HEK293 (cell line): ENCODE results near the gene APOBEC3F.

Source experiments
- HOXA7 ChIP-seq: sonication (generic); formaldehyde crosslinking; IDR thresholded peaks from 2 replicates; pipeline ENCODE4 v1.8.1; 2022; ENCODE audit warnings: missing genetic modification reagents, borderline replicate concordance
- IKZF3 ChIP-seq: fragments of 450-650 bp; IDR thresholded peaks from 2 replicates; pipeline ENCODE4 v1.5.0; 2018; ENCODE audit warnings: missing biosample characterization, mild to moderate bottlenecking, missing genetic modification characterization, moderate library complexity
- KLF1 ChIP-seq: fragments of 450-650 bp; formaldehyde crosslinking; IDR thresholded peaks from 2 replicates; pipeline ENCODE4 v1.5.1; 2016; ENCODE audit warnings: missing biosample characterization, missing genetic modification characterization
- PRDM2 ChIP-seq: fragments of 450-650 bp; formaldehyde crosslinking; IDR thresholded peaks from 2 replicates; pipeline ENCODE4 v1.5.1; 2016; ENCODE audit warnings: missing biosample characterization, missing genetic modification characterization, borderline replicate concordance
- TRIM28 ChIP-seq: IDR thresholded peaks from 2 replicates; pipeline ENCODE4 v1.6.1; 2011; ENCODE audit warnings: low read length, control low read depth, borderline replicate concordance
- WT1 ChIP-seq: fragments of 450-650 bp; formaldehyde crosslinking; IDR thresholded peaks from 2 replicates; pipeline ENCODE4 v1.5.1; 2016; ENCODE audit warnings: missing biosample characterization, missing genetic modification characterization
- ZBTB17 ChIP-seq: fragments of 450-650 bp; formaldehyde crosslinking; IDR thresholded peaks from 2 replicates; pipeline ENCODE4 v1.5.1; 2016; ENCODE audit warnings: missing biosample characterization, missing genetic modification characterization
- ZBTB20 ChIP-seq: fragments of 450-650 bp; formaldehyde crosslinking; IDR thresholded peaks from 2 replicates; pipeline ENCODE4 v1.5.1; 2016; ENCODE audit warnings: missing biosample characterization, missing genetic modification characterization
- ZBTB6 ChIP-seq: fragments of 450-650 bp; formaldehyde crosslinking; IDR thresholded peaks from 2 replicates; pipeline ENCODE4 v1.5.1; 2017; ENCODE audit warnings: missing biosample characterization, missing genetic modification characterization
- ZBTB8A ChIP-seq: fragments of 450-650 bp; formaldehyde crosslinking; IDR thresholded peaks from 2 replicates; pipeline ENCODE4 v1.5.1; 2016; ENCODE audit warnings: missing biosample characterization, missing genetic modification characterization
- ZNF114 ChIP-seq: fragments of 450-650 bp; formaldehyde crosslinking; IDR thresholded peaks from 2 replicates; pipeline ENCODE4 v1.5.0; 2017; ENCODE audit warnings: missing biosample characterization, missing genetic modification characterization
- ZNF121 ChIP-seq: fragments of 450-650 bp; formaldehyde crosslinking; IDR thresholded peaks from 2 replicates; pipeline ENCODE4 v1.5.1; 2016; ENCODE audit warnings: missing biosample characterization, missing genetic modification characterization
- ZNF175 ChIP-seq: fragments of 450-650 bp; formaldehyde crosslinking; IDR thresholded peaks from 2 replicates; pipeline ENCODE4 v1.5.1; 2016; ENCODE audit warnings: missing biosample characterization, missing genetic modification characterization
- ZNF184 ChIP-seq: fragments of 450-650 bp; IDR thresholded peaks from 2 replicates; pipeline ENCODE4 v1.5.1; 2018; ENCODE audit warnings: missing biosample characterization, mild to moderate bottlenecking, missing genetic modification characterization
- ZNF202 ChIP-seq: fragments of 450-650 bp; formaldehyde crosslinking; IDR thresholded peaks from 2 replicates; pipeline ENCODE4 v1.5.1; 2016; ENCODE audit warnings: missing biosample characterization, missing genetic modification characterization, borderline replicate concordance
- ZNF211 ChIP-seq: fragments of 450-650 bp; formaldehyde crosslinking; IDR thresholded peaks from 2 replicates; pipeline ENCODE4 v1.5.1; 2016; ENCODE audit warnings: low read depth, missing biosample characterization, missing genetic modification characterization
- ZNF221 ChIP-seq: fragments of 450-650 bp; formaldehyde crosslinking; IDR thresholded peaks from 2 replicates; pipeline ENCODE4 v1.5.1; 2017; ENCODE audit warnings: missing biosample characterization, missing genetic modification characterization, borderline replicate concordance
- ZNF398 ChIP-seq: fragments of 450-650 bp; formaldehyde crosslinking; IDR thresholded peaks from 2 replicates; pipeline ENCODE4 v1.5.1; 2017; ENCODE audit warnings: missing biosample characterization, missing genetic modification characterization
- ZNF426 ChIP-seq: fragments of 450-650 bp; formaldehyde crosslinking; IDR thresholded peaks from 2 replicates; pipeline ENCODE4 v1.5.1; 2017; ENCODE audit warnings: missing biosample characterization, missing genetic modification characterization, mild to moderate bottlenecking, inconsistent platforms, moderate library complexity
- ZNF48 ChIP-seq: fragments of 450-650 bp; formaldehyde crosslinking; IDR thresholded peaks from 2 replicates; pipeline ENCODE4 v1.5.1; 2016; ENCODE audit warnings: missing biosample characterization, missing genetic modification characterization
- ZNF518A ChIP-seq: fragments of 450-650 bp; formaldehyde crosslinking; conservative IDR thresholded peaks from 2 replicates; pipeline ENCODE4 v1.5.1; 2016; ENCODE audit warnings: low read depth, missing biosample characterization, missing genetic modification characterization
- ZNF521 ChIP-seq: fragments of 450-650 bp; formaldehyde crosslinking; IDR thresholded peaks from 2 replicates; pipeline ENCODE4 v1.5.1; 2017; ENCODE audit warnings: missing biosample characterization, mild to moderate bottlenecking, missing genetic modification characterization
- ZNF580 ChIP-seq: fragments of 450-650 bp; formaldehyde crosslinking; IDR thresholded peaks from 2 replicates; pipeline ENCODE4 v1.5.1; 2016; ENCODE audit warnings: missing biosample characterization, missing genetic modification characterization
- ZNF629 ChIP-seq: fragments of 450-650 bp; formaldehyde crosslinking; IDR thresholded peaks from 2 replicates; pipeline ENCODE4 v1.5.1; 2017; ENCODE audit warnings: missing biosample characterization, missing genetic modification characterization
- ZNF837 ChIP-seq: fragments of 450-650 bp; formaldehyde crosslinking; IDR thresholded peaks from 2 replicates; pipeline ENCODE4 v1.5.1; 2016; ENCODE audit warnings: missing biosample characterization, missing genetic modification characterization
- ZSCAN30 ChIP-seq: fragments of 450-650 bp; IDR thresholded peaks from 2 replicates; pipeline ENCODE4 v1.5.1; 2018; ENCODE audit warnings: missing biosample characterization, mild to moderate bottlenecking, missing genetic modification characterization, moderate library complexity

APOBEC3F gene

GRCh38 chr22:39013942-39014722 lies 26.5 kb upstream of the APOBEC3F start, which contains the start of gene APOBEC3C (continued):
- TF ChIP-seq PRDM2 (tag by site-specific recombination) (no peak), ZBTB8A (tag by site-specific recombination) (peak; percentile 34; the same call in 1 of the 2 replicates), ZNF202 (tag by site-specific recombination) (no peak), KLF1 (tag by site-specific recombination) (no peak), ZNF114 (tag by site-specific recombination) (no peak), ZNF211 (no peak), ZNF521 (tag by site-specific recombination) (no peak), ZNF398 (peak; percentile 96), TRIM28 (no peak), ZBTB6 (no peak), ZNF426 (tag by site-specific recombination) (no peak), ZNF580 (tag by site-specific recombination) (no peak), ZBTB17 (tag by site-specific recombination) (peak; percentile 71), ZNF518A (no peak), WT1 (tag by site-specific recombination) (no peak), ZNF121 (tag by site-specific recombination) (no peak), ZNF629 (tag by site-specific recombination) (no peak), ZNF837 (no peak), ZNF221 (tag by site-specific recombination) (no peak), ZBTB20 (tag by site-specific recombination) (peak; percentile 91), IKZF3 (peak; percentile 83), ZNF175 (tag by site-specific recombination) (no peak), ZSCAN30 (tag by site-specific recombination) (0 out of 2 replicates have a peak, but pooled peaks have one; percentile 10), ZNF184 (tag by site-specific recombination) (no peak), ZNF48 (tag by site-specific recombination) (no peak), HOXA7 (no peak)
